Colonic mucosa (tissue), 4 donors: ENCODE data around the gene SEMA4D. TPM values are rescaled to one million over a fixed set of nuclear protein-coding genes. Genes with fewer than 3 reads are reported as not detected.

Experiments used
- DNase-seq: peaks from one replicate; pipeline ENCODE4 v3.0.0-alpha.2; 2020
- H3K27ac ChIP-seq: fragments of 200-600 bp; one replicate; pipeline ENCODE4 v1.8.0; 2021
- H3K27me3 ChIP-seq: fragments of 200-600 bp; one replicate; pipeline ENCODE4 v1.8.0; 2021
- H3K36me3 ChIP-seq: fragments of 200-600 bp; one replicate; pipeline ENCODE4 v1.8.0; 2021
- H3K4me1 ChIP-seq: fragments of 200-600 bp; one replicate; pipeline ENCODE4 v1.8.0; 2021; ENCODE audit warnings: mild to moderate bottlenecking
- H3K4me3 ChIP-seq: fragments of 200-600 bp; one replicate; pipeline ENCODE4 v1.8.0; 2021
- H3K9ac ChIP-seq, 2 donors: one replicate each; pipeline ENCODE4 v1.7.0; 2013; ENCODE audit warnings: control low read depth in 2 of 2, low read depth in 2 of 2, low read length in 2 of 2
- H3K9me3 ChIP-seq: fragments of 200-600 bp; one replicate; pipeline ENCODE4 v1.8.0; 2021
- intact Hi-C: fragments of 100-400 bp; cut with DNase I; formaldehyde crosslinking; loops from one replicate; pipeline ENCODE4 v1.14.1; 2022
- total RNA-seq, 2 donors: library from RNA; stranded (reverse); fragmentation: NEBNext Ultra II Directional in 1 of 2; extraction: Animal tissue kit (Norgen Biotek cat#: 25700) in 1 of 2; gene quantifications; one replicate each; pipeline ENCODE4 v1.2.1, GENCODE V29; 2021
- TF ChIP-seq, protein P1 (sequence below): fragments of 200-600 bp; IDR thresholded peaks from one replicate; pipeline ENCODE4 v1.8.0; 2022; ENCODE audit warnings: antibody characterized with exemption, mild to moderate bottlenecking
- donor health status: healthy.
- donor health status: DM: no; HTN: no; CAD: no.
- donor health status: DM: no; HTN: no; CAD: no.

The SEMA4D gene
- total RNA-seq, 2 donors from 2014 or later = 14.7 to 19.0 TPM

- H3K4me3 ChIP-seq = no peak overlapping the region
- no peak overlapping the region for H3K9ac ChIP-seq
- H3K27ac ChIP-seq = no peak overlapping the region
- H3K4me1 ChIP-seq = no peaks in the 10 kb centered on the region
- TF ChIP-seq, protein P1, sequence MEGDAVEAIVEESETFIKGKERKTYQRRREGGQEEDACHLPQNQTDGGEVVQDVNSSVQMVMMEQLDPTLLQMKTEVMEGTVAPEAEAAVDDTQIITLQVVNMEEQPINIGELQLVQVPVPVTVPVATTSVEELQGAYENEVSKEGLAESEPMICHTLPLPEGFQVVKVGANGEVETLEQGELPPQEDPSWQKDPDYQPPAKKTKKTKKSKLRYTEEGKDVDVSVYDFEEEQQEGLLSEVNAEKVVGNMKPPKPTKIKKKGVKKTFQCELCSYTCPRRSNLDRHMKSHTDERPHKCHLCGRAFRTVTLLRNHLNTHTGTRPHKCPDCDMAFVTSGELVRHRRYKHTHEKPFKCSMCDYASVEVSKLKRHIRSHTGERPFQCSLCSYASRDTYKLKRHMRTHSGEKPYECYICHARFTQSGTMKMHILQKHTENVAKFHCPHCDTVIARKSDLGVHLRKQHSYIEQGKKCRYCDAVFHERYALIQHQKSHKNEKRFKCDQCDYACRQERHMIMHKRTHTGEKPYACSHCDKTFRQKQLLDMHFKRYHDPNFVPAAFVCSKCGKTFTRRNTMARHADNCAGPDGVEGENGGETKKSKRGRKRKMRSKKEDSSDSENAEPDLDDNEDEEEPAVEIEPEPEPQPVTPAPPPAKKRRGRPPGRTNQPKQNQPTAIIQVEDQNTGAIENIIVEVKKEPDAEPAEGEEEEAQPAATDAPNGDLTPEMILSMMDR = no peak
- DNase-seq = no peak
- no peaks in the 10 kb centered on the region for H3K36me3 ChIP-seq
- intact Hi-C loops = no loop called here
- H3K27me3 ChIP-seq = no peaks in the 10 kb centered on the region
- H3K9me3 ChIP-seq = no peaks in the 10 kb centered on the region
Observed at GRCh38 chr9:89382026-89382986, 115.6 kb downstream of the SEMA4D start.

GRCh38 chr9:89381308-89381609 is 116.7 kb downstream of the SEMA4D start:
- no peaks in the 10 kb centered on the region for H3K4me1 ChIP-seq
- no peaks in the 10 kb centered on the region for H3K36me3 ChIP-seq
- no peak overlapping the region for H3K27ac ChIP-seq
- DNase-seq = no peak
- TF ChIP-seq, protein P1 = no peak
- H3K9me3 ChIP-seq = no peaks in the 10 kb centered on the region
- no peak overlapping the region for H3K9ac ChIP-seq
- no peak overlapping the region for H3K4me3 ChIP-seq
- intact Hi-C loops = no loop called here
- H3K27me3 ChIP-seq = no peaks in the 10 kb centered on the region

DNA sequence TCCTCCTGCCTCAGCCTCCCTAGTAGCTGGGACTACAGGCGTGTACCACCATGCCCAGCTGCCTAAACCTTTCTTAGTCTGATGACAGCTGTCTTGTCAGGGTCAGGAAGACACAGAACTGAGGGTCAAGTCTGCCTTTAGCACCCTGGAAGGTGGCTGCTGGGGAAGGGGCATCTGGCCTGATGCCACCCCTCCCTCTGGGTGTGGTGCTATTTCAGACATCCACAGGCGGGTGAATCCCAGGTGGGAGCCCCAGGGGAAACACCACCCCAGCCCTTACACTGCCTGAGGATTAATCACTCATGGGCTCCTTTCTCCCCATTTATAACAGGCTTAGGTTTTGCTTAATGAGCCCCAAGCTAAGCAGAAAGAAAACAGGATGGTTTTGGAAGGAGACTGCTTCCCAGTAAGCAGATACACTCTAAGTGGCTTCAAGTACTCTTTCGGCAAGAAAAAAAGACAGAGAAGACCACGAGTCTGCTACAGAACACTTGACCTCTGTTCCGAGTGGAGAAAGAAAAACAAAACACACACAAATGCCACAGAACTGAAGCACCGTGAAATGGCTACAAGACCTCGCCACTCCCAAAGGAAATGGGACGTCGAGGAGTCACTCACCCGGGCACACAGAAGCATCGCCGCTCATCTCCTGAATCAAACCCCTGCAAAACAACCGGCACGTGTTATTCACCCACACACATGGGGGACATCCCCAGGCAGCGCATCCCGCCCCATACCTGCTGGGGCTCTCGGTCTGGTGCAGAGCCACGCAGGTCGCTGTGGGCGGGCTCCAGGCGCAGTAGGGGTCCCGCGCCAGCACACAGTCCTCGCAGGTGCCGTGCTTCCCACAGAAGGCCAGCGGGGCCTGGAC is 117.2 kb downstream of the SEMA4D start:
- DNase-seq = no peak
- no peaks in the 10 kb centered on the region for H3K4me1 ChIP-seq
- no peak overlapping the region for H3K4me3 ChIP-seq
- H3K9ac ChIP-seq = no peak overlapping the region
- intact Hi-C loops = no loop called here
- H3K9me3 ChIP-seq = no peaks in the 10 kb centered on the region
- H3K27me3 ChIP-seq = no peaks in the 10 kb centered on the region
- TF ChIP-seq, protein P1 = no peak
- H3K36me3 ChIP-seq = no peaks in the 10 kb centered on the region
- H3K27ac ChIP-seq = no peak overlapping the region

- no peak overlapping the region for H3K27ac ChIP-seq
- no peaks in the 10 kb centered on the region for H3K27me3 ChIP-seq
- no peak overlapping the region for H3K4me3 ChIP-seq
- DNase-seq = no peak
- no peaks in the 10 kb centered on the region for H3K9me3 ChIP-seq
- H3K9ac ChIP-seq = no peak overlapping the region
- H3K4me1 ChIP-seq = no peaks in the 10 kb centered on the region
- H3K36me3 ChIP-seq = no peaks in the 10 kb centered on the region
- TF ChIP-seq, protein P1 = no peak
- intact Hi-C loops = no loop called here
Observed at GRCh38 chr9:89379508-89380115, 118.3 kb downstream of the SEMA4D start.

DNA sequence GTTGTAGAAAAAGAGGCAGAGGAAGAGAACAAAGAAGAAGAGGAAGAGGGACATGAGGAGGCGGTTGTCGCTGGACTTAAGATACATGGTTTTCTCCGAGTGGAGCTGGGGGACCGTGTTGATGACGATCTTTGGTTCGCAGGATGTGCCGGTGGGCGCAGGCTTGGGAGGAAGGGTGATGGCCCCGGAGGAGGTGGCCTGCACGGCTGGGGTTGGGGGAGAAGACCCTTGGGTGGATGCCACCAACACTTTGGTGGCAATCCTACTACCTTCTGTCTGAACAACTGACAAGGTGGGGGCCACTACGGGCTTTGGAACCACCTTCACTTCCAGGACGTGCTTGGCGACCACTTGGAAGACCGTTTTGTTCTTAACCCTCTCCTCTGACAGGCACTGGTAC is 118.9 kb downstream of the SEMA4D start:
- intact Hi-C loops = no loop called here
- no peaks in the 10 kb centered on the region for H3K36me3 ChIP-seq
- H3K4me3 ChIP-seq = no peak overlapping the region
- no peak for DNase-seq
- no peaks in the 10 kb centered on the region for H3K4me1 ChIP-seq
- H3K9ac ChIP-seq = peak overlapping the region in 1 of 2 donors; percentile 35
- H3K9me3 ChIP-seq = no peaks in the 10 kb centered on the region
- TF ChIP-seq, protein P1 = no peak
- no peak overlapping the region for H3K27ac ChIP-seq
- no peaks in the 10 kb centered on the region for H3K27me3 ChIP-seq
